RPMI7951 (cell line): Measurements from ENCODE around the gene COL17A1. TPM values are rescaled to one million over a fixed set of nuclear protein-coding genes. Genes with fewer than 3 reads are reported as not detected.
A peak's percentile ranks its signal among the peaks of the same experiment; 100 is the strongest.

Source experiments
- DNase-seq: peaks from one replicate; pipeline ENCODE4 v3.0.0-alpha.2; 2012; ENCODE audit warnings: low read depth
- total RNA-seq: library from RNA; depleted of rRNA; stranded (reverse); fragments of >200 nt; shearing (Covaris generic); gene quantifications from 2 replicates; pipeline ENCODE4 v1.2.3, GENCODE V29; 2014; rRNA removed

The COL17A1 gene
- 2.0 and 2.6 TPM in 2 replicates for total RNA-seq

DNA sequence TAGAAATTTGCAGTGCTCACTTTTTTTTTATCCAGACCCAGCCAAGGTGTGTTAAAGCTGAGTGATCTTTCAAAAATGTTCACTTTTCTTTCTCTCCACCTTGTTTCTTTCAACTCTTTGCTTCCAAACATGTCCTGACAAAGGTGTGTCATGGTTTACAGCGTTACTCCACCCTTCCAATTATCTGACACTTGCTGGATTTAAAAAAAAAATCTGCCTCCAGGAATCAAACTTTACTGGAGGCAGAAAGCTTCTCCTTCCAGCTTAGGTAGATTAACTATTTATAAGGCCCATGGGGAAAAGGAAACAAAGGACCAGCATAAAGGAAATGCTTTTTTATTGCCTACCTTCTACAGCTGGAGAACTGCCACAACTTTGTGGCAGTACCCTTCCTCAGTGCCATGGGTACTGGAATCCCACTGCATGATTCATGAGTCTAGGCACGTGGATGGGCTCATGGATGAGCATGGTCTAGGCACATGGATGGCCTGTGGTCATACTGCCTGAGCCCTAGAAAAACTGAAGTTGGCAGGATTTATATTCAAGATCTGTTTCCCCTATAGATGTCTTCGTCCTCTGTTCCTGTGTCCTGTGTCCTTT is at the start of gene COL17A1:
Gene COL17A1, minus strand, starts transcription at position 80 of the 600 bp plus-strand sequence. CDS start 5,207 bp downstream, outside the sequence.
- peak; percentile 26 for DNase-seq

DNA sequence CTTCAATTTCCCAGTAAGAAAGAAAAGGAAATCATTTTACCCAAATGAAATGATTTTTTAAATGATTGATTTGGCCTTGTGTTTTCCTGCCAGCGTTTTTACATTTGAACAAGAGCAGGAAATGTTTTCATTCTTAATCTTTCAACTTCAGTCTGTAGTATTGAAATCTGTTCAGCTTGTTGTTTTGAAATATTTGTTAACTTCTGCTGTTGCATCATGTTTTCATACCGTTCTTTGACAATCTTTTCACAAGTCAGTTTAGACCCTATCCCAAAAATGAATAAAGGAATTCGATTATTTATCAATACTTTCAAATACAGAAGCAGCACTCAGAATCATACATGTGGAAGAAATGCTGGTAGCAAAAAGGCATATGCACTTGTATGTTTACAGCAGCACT is 44.4 kb upstream of the COL17A1 start:
- no peak for DNase-seq

DNA sequence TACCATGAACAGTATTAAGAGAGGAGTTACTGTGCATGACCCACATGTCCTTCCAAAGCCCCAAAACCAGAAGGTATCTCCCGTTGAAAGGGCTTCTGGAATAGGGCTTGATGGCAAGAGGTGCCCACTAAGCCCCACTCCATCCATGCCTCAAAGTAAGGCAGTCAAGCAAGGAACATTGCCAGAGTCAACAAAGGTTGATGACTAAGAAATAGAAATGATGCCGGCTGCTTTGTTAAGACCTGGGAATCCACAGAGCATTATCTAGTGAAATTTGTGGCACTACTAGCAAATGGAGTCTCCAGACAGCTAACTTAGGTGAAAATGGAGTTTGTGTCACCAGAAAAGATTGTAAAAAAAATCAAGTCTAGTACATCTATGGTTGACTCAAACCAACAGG is 42.5 kb upstream of the COL17A1 start:
- peak; percentile 62 for DNase-seq

DNA sequence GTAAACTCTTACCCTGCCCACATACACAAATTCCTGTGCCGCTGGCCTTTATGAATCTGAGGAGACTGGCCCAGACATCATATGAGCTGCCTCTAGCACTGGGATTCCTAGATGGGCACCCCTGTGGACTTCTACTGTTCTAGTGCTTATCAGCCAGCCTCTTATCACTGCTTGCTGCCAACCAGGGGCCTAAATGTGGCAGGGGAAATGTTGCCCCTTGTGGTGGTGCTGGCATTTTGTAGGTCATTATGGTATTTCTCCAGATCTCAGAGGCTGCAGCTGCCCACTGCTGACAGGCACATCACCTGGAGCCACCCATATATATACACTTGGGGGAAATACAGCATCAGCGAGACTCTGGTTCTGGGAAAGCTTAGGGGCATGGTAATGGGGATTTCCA is 41.7 kb upstream of the COL17A1 start:
- peak; percentile 22 for DNase-seq

DNA sequence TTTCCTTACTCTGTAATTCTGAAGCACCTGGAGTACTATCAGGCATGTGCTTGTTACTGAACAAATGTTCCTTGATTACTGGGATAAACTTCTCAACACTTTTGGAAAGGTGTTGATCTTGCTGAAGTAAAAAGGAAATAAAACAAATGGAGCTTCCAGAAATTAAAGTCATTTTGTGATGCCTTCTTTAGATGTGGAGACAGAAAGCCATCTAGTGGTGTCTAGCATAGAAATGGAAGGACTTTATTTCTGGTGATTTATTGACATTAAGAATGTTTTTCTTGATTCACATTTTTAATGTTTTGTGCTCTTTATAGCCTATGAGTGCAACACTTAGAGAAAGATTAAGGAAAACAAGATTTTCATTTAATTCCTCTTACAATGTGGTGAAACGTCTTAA is 37.7 kb upstream of the COL17A1 start:
- DNase-seq: peak; percentile 25

DNA sequence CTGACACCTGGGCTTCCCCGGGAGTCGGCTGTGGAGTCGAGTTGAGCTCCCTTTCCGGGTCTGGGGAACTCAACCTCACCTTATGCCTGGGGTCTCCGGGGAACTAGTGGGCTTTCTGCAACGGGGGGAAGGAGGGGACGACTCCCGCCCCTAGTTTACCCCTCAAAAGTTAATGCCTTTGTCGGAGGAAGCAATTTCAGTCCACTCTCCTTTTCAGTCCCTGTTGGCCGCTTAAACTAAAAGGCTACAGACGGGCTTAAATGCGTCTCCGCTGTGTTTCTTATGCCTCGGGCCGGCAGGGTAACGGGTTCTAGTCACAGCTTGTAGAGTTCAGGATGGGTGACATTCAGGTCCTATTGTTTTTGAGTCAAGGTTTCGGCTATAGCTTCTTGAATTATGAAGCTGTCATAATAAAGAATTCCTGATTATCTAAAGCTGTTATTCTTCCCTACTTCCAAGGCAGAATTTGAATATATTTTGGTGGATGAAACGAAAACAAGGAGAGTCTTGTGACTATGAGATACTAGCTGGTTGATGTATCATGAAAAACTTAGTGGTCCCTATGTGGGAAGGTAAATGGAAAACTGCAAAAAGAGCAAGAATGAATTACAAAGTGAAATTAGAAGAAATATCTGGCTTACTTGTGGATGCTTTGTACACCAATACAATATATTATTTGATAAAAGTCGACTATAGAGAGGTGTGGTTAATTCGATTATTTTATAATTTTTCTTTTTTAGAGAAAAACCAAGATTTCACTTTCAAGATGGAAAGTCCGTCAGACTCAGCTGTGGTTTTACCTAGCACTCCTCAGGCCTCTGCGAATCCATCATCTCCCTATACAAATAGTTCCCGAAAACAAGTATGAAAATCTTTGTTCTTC is 36.8 kb upstream of the COL17A1 start:
- peak; percentile 24 for DNase-seq

DNA sequence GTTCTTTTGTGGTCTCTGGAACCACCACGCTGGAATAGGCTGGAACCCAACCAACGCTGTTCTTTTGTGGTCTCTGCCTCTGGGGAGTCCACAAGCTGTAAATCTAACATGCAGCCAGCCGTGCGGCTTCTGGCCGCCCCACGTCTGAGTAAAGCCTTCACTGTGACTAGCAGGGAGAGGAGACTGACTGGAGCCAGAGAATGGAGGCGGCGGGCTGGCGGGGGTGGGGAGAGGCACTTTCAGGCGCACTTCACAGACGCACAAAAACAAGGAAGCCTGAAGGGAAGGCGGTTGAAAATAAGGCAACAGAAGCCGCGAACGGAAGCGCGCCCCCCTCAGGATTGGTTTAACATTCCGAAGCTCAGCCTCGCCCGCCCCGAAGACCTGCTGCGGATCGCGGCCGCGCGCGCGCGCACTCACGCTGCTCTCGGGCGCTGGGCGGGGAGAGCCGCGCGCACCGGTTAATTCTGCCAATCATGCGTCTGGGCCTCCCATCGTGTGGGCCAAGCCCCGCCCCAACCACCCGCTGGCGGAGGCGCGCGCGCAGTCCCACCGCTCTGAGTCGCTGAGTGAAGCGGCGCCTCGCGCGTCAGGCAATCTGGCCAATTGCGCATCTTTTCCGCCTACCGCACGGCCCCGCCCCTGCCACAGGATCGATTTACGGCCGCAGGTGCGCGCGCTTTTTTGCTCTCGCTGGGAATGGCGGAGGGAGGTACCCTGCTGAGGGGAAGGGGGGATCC is 36.0 kb upstream of the COL17A1 start, which contains the start of gene SFR1:
Gene SFR1, plus strand, starts transcription at position 687 of the 740 bp plus-strand sequence. Its CDS starts 13 bp downstream, at position 700.
- peak; percentile 96 for DNase-seq

DNA sequence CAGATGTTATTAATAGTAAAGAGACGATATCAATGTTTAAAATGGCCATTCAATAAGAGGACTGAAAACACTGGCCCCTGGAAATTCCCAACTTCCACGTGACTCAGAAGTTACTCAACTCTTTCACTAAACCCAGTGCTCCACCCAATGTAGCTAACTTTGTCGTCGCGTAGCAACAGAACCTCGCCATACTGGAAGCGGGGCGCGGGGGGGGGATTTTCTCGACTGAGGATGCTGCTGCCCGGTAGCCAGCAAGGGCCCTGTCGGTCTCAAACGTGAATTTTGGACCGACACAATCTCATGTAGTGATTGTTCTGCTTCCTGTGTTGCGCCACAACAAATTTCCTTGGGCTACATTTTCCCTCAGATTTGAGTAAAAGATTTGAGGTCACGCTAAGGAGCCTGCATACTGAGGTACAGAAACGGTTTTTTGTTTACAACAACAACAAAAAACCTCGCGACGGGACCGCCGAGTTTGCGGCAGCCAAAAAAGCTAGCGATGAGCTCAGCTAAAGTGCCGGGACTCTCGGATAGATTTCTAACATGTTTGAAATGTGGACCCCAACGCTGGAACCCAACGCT is 35.3 kb upstream of the COL17A1 start:
- peak; percentile 95 for DNase-seq

DNA sequence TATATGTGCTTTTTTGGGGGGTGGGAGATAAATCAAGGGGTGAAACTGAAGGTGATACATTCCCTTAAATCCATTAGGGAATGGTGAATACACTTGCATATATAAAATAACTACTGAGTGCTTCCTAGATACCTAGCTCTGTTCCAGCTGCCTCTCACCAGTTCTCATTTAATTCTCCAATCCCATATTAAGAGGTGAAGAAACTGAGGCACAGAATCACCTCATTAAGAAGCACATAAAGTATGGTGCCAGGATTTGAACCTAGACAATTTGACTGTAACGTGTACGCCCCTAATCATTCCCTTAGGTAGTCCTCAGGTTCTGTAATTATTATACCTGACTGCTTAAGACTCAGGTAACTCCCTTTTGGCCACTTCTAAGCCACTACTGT is 34.8 kb upstream of the COL17A1 start:
- DNase-seq: no peak

DNA sequence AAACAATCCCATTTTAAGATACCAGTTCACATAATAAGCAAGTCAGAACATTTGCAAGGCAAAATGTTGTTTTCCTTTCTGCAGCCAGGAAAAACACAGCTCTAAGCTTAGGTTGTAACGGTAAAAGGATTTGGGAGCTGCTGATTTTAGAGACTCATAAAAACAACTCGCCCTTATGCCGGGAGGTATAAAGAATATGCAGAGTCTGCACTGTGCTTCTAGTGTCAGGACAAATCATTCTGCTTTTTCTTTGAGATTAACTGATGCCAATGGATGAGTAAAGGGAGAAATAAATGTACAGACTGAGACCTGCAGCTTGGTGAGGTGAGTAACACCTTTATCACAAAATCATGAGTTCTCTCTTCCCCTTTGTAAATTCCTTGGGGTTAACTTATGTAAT is 34.3 kb upstream of the COL17A1 start:
- no peak for DNase-seq

DNA sequence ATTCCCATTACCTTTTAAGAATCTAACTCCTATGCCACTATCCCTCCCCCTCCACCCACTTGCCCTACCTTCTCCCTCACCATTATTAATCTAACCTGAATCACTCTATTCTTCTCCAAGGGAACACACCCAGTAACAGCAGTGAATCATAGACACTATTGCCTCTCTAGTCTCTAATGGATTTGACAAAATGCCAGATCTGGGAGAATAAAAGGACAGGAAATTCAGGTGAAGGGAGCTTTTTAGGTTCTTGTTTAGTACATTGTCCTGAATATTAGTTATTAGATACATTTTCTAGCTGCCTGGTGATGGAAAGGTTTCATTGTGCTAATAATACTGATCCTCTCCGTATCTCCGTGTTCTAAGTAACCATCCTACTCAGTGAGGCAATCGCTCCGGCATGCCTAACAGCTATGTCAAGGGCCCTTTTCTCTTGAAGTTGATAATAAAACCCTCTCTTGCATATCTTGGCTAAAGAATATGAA is 32.2 kb upstream of the COL17A1 start:
- DNase-seq: peak; percentile 46

DNA sequence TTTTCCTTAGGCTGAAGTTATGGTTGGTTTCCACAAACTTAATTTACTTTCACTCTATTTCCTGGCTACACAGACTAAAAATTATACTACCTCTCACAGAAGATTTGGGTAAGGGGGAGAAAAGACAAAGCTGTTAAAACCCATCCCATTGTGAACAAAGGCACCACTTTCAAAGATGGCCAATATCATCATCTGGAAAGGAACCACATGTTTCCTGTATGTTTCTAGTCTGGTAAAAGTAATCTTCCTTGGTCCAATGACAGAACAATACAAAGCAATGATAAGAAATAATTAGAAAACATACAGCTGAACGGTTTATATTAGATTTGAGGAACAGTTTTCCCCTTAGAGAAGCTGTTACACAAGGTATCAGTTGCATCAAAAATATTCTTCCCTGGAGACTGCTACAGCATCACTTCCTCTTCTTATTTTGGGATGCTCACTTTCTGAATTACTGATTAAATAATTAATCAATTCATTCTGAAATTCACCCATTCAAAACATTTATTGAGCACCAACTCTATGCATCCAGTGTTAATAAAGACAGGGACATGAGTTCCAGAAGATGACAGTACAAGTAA is 27.8 kb upstream of the COL17A1 start:
- DNase-seq: no peak

DNA sequence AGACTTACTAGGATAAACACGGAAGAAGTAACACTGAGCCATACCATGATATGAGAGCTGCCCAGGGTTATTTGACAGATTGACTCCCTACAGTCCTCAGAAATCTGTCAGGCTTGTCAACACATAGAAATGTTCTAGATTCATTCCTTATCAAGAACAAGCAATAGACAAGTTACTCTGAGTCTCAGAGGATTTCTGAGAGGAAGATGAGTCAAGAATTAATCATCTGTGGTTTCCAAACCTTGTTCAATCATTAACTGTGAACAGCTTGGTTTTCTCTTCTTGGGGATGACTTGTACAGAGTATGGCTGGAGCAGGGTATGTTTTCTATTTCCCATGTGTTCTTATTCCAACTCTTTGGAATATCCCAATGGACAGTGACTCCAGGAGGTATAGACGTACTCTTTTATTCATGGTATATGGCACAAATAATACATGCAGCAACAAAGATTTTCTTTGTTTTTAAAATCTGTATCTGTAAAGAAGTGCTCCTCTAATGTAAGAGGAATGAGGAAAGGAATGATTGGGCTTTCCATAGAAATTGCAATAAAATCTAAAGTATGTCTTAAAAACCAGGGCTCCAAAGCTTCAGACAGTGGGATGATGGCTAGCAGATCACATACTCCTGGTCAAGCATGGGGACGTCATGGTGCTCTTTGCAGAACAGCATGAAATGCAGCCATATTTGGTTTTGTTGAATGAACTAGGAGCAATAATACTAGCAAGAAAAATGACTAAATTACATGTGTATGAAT is 24.4 kb upstream of the COL17A1 start:
- DNase-seq: peak; percentile 87

DNA sequence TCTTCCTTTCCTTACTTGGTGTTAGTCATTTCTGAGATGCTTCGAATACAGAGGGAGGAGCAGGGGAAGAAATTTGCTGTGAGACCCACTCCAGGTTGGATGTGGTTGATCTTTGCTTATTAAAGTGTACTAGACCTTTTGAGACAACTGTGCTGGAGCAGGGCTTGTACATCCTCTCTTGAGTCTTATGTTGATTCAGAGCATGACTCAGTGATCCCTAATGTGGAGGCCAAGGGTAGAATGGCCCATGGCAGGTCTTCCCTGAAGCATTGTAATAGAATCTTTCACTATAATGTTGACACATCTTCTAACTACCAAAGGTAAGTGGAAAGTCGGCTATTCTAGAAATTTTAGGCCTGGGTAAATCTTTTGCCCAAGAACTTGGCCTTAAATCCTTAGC is 19.2 kb upstream of the COL17A1 start:
- peak; percentile 36 for DNase-seq

DNA sequence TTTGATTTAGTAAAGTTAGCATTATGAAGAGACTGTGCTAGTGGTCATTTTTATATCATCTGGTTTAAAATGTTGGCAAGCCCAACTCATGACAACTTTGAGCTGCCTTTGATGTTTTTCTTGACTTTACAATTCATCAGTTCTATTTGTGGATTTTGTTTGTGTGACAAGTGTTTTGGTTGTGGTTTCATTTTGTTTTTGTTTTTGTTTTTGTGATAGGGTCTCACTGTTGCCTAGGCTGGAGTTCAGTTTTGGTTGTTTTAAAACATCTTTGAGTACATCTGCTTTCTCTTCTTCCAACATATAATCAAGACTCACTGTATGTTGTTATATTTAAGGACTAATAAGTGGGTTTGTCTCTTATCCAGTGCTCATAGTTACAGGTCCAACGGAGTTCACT is 18.7 kb upstream of the COL17A1 start:
- no peak for DNase-seq

DNA sequence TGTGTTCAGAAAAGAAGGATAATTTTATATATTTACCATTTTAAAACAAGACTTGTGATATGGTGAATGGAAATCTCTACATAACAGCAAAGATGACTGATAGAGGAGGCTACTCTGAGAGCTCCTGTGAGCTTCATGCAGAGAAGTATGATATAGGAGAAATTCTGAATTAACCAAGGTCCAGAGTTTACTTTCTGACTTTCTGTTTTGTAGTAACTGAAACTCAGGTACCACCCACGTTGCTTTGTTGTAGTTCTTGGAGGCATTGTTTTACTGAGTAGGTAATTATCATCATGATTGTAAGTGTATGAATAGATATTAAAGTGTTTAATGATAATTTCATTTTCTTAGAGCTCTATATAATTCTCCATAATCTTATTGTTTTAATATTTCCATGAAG is 18.3 kb upstream of the COL17A1 start:
- DNase-seq: no peak

DNA sequence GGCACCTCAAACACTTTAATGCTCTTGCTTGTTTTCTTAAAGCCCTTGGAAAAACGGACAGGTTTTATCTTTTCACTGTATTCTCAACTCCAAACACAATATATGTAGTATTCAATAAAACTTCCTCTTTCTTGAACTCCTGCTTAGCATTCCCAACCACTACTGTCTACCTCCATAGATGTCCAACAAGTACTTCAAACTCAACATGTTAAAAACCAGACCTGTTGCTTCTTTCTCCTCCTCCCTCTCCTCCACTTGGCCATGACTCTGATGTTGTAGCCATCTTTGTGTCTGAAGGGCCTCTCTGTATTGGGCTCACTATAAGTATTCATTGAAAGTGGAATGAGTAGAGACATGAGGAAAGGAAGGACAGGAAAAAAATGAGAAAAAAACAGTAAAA is 16.2 kb upstream of the COL17A1 start:
- DNase-seq: no peak

DNA sequence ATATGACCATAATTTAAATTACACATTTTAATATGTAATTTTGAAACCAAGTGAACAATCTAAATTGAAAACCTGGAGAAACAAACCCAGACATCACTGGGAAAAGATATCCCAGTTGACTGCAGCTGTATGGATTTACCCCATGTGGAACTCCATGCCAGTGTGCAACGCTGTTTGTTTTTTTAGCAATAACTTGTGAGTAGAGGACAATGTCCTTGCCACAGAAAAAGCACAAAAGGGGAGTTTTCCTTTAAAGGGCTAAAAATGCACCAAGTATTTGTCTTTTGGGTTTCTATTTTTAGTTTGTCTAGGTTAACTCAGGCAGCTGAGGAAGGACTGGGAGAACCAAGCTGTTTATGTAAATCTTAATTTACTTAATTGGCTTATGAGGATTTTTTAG is 15.1 kb upstream of the COL17A1 start:
- DNase-seq: no peak

DNA sequence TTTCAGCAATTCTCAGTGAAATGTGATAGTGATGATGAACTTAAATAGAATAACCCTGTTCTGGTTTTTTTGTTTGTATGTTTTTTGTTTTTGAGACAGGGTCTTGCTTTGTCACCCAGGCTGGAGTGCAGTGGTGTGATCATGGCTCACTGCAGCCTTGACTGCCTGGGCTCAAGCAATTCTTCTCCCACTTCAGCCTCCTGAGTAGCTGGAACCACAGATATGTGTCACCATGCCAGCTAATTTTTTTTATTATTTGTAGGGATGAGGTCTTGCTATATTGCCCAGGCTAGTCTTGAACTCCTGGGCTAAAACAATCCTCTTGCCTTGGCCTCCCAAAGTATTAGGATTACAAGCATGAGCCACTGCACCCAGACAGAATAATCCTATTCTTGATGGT is 14.3 kb upstream of the COL17A1 start:
- no peak for DNase-seq

DNA sequence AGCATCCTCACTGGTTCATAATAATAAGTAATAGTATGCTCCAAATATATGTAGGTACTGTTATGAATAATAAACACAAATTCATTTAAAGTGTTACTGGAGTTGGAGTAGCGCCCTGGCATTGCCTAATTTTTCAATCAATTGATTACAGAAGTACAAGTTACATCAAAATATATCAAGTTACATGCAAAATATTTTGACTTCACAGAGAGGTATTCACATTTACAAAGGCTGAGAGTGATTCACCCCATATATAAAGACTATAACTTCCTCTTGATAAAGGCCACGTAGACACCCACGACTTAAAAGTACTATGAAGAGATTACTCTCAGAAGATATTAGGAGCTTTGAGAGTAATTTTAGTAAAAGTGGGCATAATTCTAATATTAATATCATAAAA is 13.6 kb upstream of the COL17A1 start:
- DNase-seq: no peak
